H1 (cell line): ENCODE results near the gene UVRAG. TPM values are rescaled to one million over a fixed set of nuclear protein-coding genes. Genes with fewer than 3 reads are reported as not detected.
A peak's percentile ranks its signal among the peaks of the same experiment; 100 is the strongest.

Experiments used
- CTCF ChIA-PET: fragments of 300-600 bp; sonication (Branson Sonifier 250); formaldehyde crosslinking; loops from one replicate; lab custom pipeline; 2021; ENCODE audit not compliant: partially characterized antibody; lab: Charles Lee
- POLR2A ChIA-PET: fragments of 300-600 bp; sonication (Branson Sonifier 250); formaldehyde crosslinking; loops from one replicate; lab custom pipeline; 2021; ENCODE audit warnings: inconsistent platforms; ENCODE audit not compliant: partially characterized antibody; lab: Charles Lee
- DNase-seq, 2 experiments: peaks; one replicate each; pipeline versions ENCODE4 v3.0.0 to v3.0.0-alpha.2; 2010 to 2022; ENCODE audit warnings: low spot score in 2 of 2, low read depth in 1 of 2, mixed read lengths in 1 of 2
- FAIRE-seq: peaks from 2 replicates; lab custom pipeline; 2011; peaks lifted over from hg19 to GRCh38; lab: Jason Lieb, UNC
- H2AFZ ChIP-seq: 2 replicates; pipeline ENCODE4 v1.8.1; 2012; ENCODE audit warnings: low read length, inconsistent platforms
- H2AK5ac ChIP-seq: 2 replicates; pipeline ENCODE4 v1.6.1; 2013; ENCODE audit warnings: low read depth, low read length
- H2BK120ac ChIP-seq: replicated peaks from 2 replicates; pipeline ENCODE3; 2013; ENCODE audit warnings: low read depth, low read length, inconsistent platforms
- H2BK12ac ChIP-seq: 2 replicates; pipeline ENCODE4 v1.6.1; 2013; ENCODE audit warnings: low read depth, low read length
- H2BK15ac ChIP-seq: 2 replicates; pipeline ENCODE4 v1.6.1; 2013; ENCODE audit warnings: low read length
- H2BK20ac ChIP-seq: 2 replicates; pipeline ENCODE4 v1.6.1; 2013; ENCODE audit warnings: low read length
- H2BK5ac ChIP-seq: 2 replicates; pipeline ENCODE4 v1.6.1; 2013; ENCODE audit warnings: low read depth, low read length
- H3K14ac ChIP-seq: 2 replicates; pipeline ENCODE4 v1.6.1; 2013; ENCODE audit warnings: inconsistent platforms; ENCODE audit not compliant: insufficient read length
- H3K18ac ChIP-seq: 2 replicates; pipeline ENCODE4 v1.6.1; 2013; ENCODE audit warnings: low read length; ENCODE audit errors: extremely low read depth
- H3K23ac ChIP-seq: 2 replicates; pipeline ENCODE4 v1.6.1; 2013; ENCODE audit warnings: inconsistent platforms; ENCODE audit not compliant: insufficient read length
- H3K23me2 ChIP-seq: 2 replicates; pipeline ENCODE4 v1.6.1; 2013; ENCODE audit warnings: low read depth, low read length
- H3K27ac ChIP-seq: 2 replicates; pipeline ENCODE4 v1.6.1; 2011; ENCODE audit warnings: low read depth, low read length, inconsistent platforms
- H3K27me3 ChIP-seq, 4 experiments: replicated peaks in 1 of 4; 1 replicate in 1 of 4; 2 replicates in 3 of 4; pipeline versions ENCODE4 v1.6.1 to v1.8.1; 2011 to 2013; ENCODE audit warnings: low read length in 3 of 4, mild to moderate bottlenecking in 3 of 4, inconsistent platforms in 2 of 4, mixed read lengths in 2 of 4, moderate library complexity in 1 of 4; ENCODE audit not compliant: control insufficient read depth in 3 of 4, insufficient read depth in 3 of 4; ENCODE audit errors: extremely low read depth in 1 of 4
- H3K36me3 ChIP-seq, 4 experiments: 2 replicates each; pipeline versions ENCODE4 v1.6.1 to v1.8.1; 2011 to 2013; ENCODE audit warnings: mild to moderate bottlenecking in 4 of 4, low read length in 3 of 4, moderate library complexity in 2 of 4, control low read depth in 1 of 4, inconsistent platforms in 1 of 4; ENCODE audit not compliant: insufficient read depth in 4 of 4, control insufficient read depth in 2 of 4
- H3K4ac ChIP-seq: replicated peaks from 2 replicates; pipeline ENCODE3; 2013; ENCODE audit warnings: low read length, low read depth, mixed read lengths, inconsistent platforms; ENCODE audit not compliant: insufficient read length
- H3K4me1 ChIP-seq, 4 experiments: replicated peaks in 1 of 4; 1 replicate in 1 of 4; 2 replicates in 3 of 4; pipeline versions ENCODE4 v1.6.1 to v1.8.1; 2011 to 2013; ENCODE audit warnings: low read length in 3 of 4, inconsistent platforms in 2 of 4, mixed read lengths in 1 of 4; ENCODE audit not compliant: insufficient read depth in 4 of 4, control insufficient read depth in 3 of 4
- H3K4me2 ChIP-seq, 2 experiments: 2 replicates each; pipeline versions ENCODE4 v1.6.1 to v1.8.1; 2011 to 2013; ENCODE audit warnings: low read depth in 2 of 2, low read length in 2 of 2, control low read depth in 1 of 2, inconsistent platforms in 1 of 2, mild to moderate bottlenecking in 1 of 2; ENCODE audit not compliant: insufficient read depth in 1 of 2
- H3K4me3 ChIP-seq, 4 experiments: fragments of 200-600, 300-600 bp in 1 of 4; sonication (generic), shearing (Covaris generic), sonication (Bioruptor Twin) in 1 of 4; 2 replicates each; pipeline versions ENCODE4 v1.5.1 to v1.8.1; 2011 to 2016; ENCODE audit warnings: low read length in 4 of 4, low read depth in 3 of 4, control low read depth in 2 of 4, inconsistent platforms in 2 of 4, mild to moderate bottlenecking in 2 of 4, mixed read lengths in 1 of 4, moderate library complexity in 1 of 4; ENCODE audit not compliant: insufficient read depth in 2 of 4; ENCODE audit errors: extremely low read depth in 1 of 4
- H3K56ac ChIP-seq: replicated peaks from 2 replicates; pipeline ENCODE3; 2013; ENCODE audit warnings: low read depth, mild to moderate bottlenecking, mixed read lengths, low read length, inconsistent platforms; ENCODE audit not compliant: insufficient read length
- H3K79me1 ChIP-seq: 2 replicates; pipeline ENCODE4 v1.6.1; 2013; ENCODE audit warnings: low read depth, low read length, control low read depth
- H3K79me2 ChIP-seq, 2 experiments: 2 replicates each; pipeline versions ENCODE4 v1.6.1 to v1.8.1; 2012 to 2013; ENCODE audit warnings: low read length in 2 of 2, mild to moderate bottlenecking in 2 of 2, inconsistent platforms in 1 of 2; ENCODE audit not compliant: insufficient read depth in 2 of 2, control insufficient read depth in 1 of 2
- H3K9ac ChIP-seq, 4 experiments: replicated peaks in 1 of 4; 1 replicate in 1 of 4; 2 replicates in 3 of 4; pipeline versions ENCODE4 v1.6.1 to v1.8.1; 2011 to 2013; ENCODE audit warnings: low read depth in 3 of 4, low read length in 3 of 4, control low read depth in 2 of 4, mild to moderate bottlenecking in 2 of 4, moderate library complexity in 2 of 4, inconsistent platforms in 1 of 4; ENCODE audit errors: extremely low read depth in 1 of 4
- H3K9me3 ChIP-seq, 2 experiments: 2 replicates each; pipeline versions ENCODE4 v1.6.1 to v1.8.1; 2012 to 2013; ENCODE audit warnings: mild to moderate bottlenecking in 2 of 2, moderate library complexity in 2 of 2, control low read depth in 1 of 2, inconsistent platforms in 1 of 2, low read depth in 1 of 2, low read length in 1 of 2, mixed read lengths in 1 of 2; ENCODE audit not compliant: insufficient read depth in 2 of 2
- H4K20me1 ChIP-seq, 2 experiments: replicated peaks in 1 of 2; 2 replicates each; pipeline versions ENCODE3 to v1.8.1; 2011 to 2013; ENCODE audit warnings: inconsistent platforms in 2 of 2, low read length in 2 of 2, mild to moderate bottlenecking in 1 of 2; ENCODE audit not compliant: insufficient read depth in 2 of 2, control insufficient read depth in 1 of 2
- H4K5ac ChIP-seq: 2 replicates; pipeline ENCODE4 v1.6.1; 2013; ENCODE audit warnings: low read length, low read depth, mixed read lengths, inconsistent platforms; ENCODE audit not compliant: insufficient read length
- H4K8ac ChIP-seq: 2 replicates; pipeline ENCODE4 v1.8.0; 2013; ENCODE audit warnings: mild to moderate bottlenecking, moderate library complexity, low read length, inconsistent platforms; ENCODE audit not compliant: insufficient read depth; ENCODE audit errors: extremely low read depth
- H4K91ac ChIP-seq: replicated peaks from 2 replicates; pipeline ENCODE3; 2013; ENCODE audit warnings: low read length, mixed read lengths, inconsistent platforms; ENCODE audit not compliant: insufficient read length
- BACH1 ChIP-seq: IDR thresholded peaks from 2 replicates; pipeline ENCODE4 v1.6.1; 2012; ENCODE audit warnings: low read length, improper control_type of control experiment
- SRF ChIP-seq: IDR thresholded peaks from 2 replicates; pipeline ENCODE4 v1.6.1; 2011; ENCODE audit warnings: mild to moderate bottlenecking, low read depth, low read length, moderate library complexity
- WGBS, 2 experiments: shearing (Covaris generic) in 1 of 2; methylation state at CpG; one replicate each; pipeline versions ENCODE4 v1.1.6 to v1.1.7; 2013 to 2015; ENCODE audit warnings: low lambda C conversion rate in 2 of 2, mixed read lengths in 2 of 2, inconsistent platforms in 1 of 2, low coverage in 1 of 2, missing lambda C conversion rate in 1 of 2; ENCODE audit not compliant: insufficient replicate concordance in 2 of 2, insufficient coverage in 1 of 2, insufficient read length in 1 of 2; ENCODE audit errors: extremely low coverage in 1 of 2, missing lambda C conversion rate in 1 of 2; 5-methylcytosine and 5-hydroxymethylcytosine counted together
- polyA plus RNA-seq, 7 experiments: library from polyadenylated mRNA; depleted of rRNA in 3 of 7; stranded (reverse) in 5 of 7; unstranded in 2 of 7; fragments of >200 nt in 5 of 7; fragments of 200-250 nt in 2 of 7; gene quantifications; 1 replicate in 5 of 7; 2 replicates in 1 of 7; 4 replicates in 1 of 7; pipeline versions ENCODE4 v1.2.1 to v1.2.3, GENCODE V29; 2011 to 2013; ENCODE audit warnings: missing spikeins in 2 of 7, mixed read lengths in 2 of 7
- total RNA-seq: library from RNA; stranded (reverse); fragmentation: NEBNext Ultra II Directional; extraction: Animal tissue kit (Norgen Biotek cat#: 25700); gene quantifications from 2 replicates; pipeline ENCODE4 v1.2.1, GENCODE V29; 2021
- TF ChIP-seq, protein P1 (sequence below): IDR thresholded peaks from 2 replicates; pipeline ENCODE4 v1.6.1; 2012; ENCODE audit warnings: inconsistent platforms
- TF ChIP-seq, protein P2 (sequence below): IDR thresholded peaks from 2 replicates; pipeline ENCODE4 v1.6.1; 2012; ENCODE audit warnings: inconsistent platforms

UVRAG gene
- total and polyA plus RNA-seq, 2 of the 8 experiments (the other 6 are each of a cell fraction or from before 2014, with no cell fraction given), result 5.5 to 14.7 TPM

DNA sequence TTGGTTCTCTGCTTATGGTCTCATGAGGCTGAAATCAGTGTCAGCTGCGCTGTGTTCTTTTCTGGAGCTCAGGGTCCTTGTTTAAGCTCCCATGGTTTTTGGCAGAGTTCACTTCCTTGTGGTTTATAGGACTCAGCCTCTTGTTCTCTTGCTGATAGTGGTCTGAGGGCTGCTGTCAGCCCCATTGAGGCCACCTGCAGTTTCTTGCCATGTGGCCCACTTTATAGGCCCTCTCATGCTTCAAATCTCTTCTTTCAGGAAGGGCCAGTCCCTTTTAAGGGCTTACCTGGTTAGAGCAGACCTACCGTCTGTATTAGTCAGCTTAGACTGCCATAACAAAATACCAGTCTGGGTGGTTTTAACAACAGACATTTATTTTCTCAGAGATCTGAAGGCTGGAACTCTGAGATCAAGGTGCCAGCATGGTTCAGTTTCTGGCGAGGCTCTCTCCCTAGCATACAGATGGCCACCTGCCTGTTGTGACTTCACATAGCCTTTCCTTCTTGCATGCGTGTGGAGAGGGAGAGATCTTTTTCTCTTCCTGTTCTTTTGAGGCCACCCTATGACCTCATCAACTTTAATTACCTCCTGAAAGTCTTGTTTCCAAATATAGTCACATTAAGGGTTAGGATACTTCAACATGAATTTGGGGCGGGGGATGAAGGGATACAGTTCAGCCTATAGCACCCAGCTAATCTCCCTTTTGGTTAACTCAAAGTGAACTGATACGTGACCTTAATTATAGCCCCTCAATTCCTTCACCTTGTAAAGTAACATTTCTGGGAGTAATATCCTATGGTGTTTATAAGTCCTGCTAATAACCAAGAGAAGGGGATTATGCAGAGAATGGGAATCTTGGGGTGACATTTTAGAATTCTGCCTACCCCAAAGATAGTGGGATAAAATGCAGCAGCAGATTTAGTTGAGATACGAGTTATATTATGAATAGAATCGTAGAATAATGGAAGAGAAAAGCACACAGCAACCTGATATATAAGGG, 131.8 kb downstream of the UVRAG start:
- Histone ChIP-seq H3K36me3 (no peaks in the 10 kb centered on the region), H3K23ac (no peak overlapping the region), H4K5ac (no peak overlapping the region), H3K79me2 (no peaks in the 10 kb centered on the region), H4K91ac (no peak overlapping the region), H3K14ac (no peak overlapping the region), H3K79me1 (no peaks in the 10 kb centered on the region), H2BK12ac (no peak overlapping the region), H2BK20ac (no peak overlapping the region), H3K4me2 (no peak overlapping the region), H3K56ac (no peak overlapping the region), H3K4ac (no peak overlapping the region), H2AFZ (no peak overlapping the region), H2AK5ac (no peak overlapping the region), H3K18ac (no peak overlapping the region), H2BK15ac (no peak overlapping the region), H3K27ac (no peak overlapping the region), H3K9me3 (no peaks in the 10 kb centered on the region), H4K8ac (no peak overlapping the region), H3K23me2 (no peaks in the 10 kb centered on the region), H3K4me1 (peaks cover 0 to 7% (median 1%) of the 10 kb centered on the region in 4 experiments; a peak in 3 of 7 replicates), H3K4me3 (no peak overlapping the region), H2BK120ac (no peak overlapping the region), H2BK5ac (no peak overlapping the region), H3K9ac (no peak overlapping the region), H3K27me3 (no peaks in the 10 kb centered on the region), H4K20me1 (no peaks in the 10 kb centered on the region)
- FAIRE-seq (no peak), DNase-seq (no peak)
- no peak for TF ChIP-seq BACH1
- TF ChIP-seq, protein P1, sequence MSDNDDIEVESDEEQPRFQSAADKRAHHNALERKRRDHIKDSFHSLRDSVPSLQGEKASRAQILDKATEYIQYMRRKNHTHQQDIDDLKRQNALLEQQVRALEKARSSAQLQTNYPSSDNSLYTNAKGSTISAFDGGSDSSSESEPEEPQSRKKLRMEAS, result peak; percentile 25; the same call in 1 of the 2 replicates
- TF ChIP-seq, protein P2, sequence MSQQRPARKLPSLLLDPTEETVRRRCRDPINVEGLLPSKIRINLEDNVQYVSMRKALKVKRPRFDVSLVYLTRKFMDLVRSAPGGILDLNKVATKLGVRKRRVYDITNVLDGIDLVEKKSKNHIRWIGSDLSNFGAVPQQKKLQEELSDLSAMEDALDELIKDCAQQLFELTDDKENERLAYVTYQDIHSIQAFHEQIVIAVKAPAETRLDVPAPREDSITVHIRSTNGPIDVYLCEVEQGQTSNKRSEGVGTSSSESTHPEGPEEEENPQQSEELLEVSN, result no peak
- 0 out of 2 replicates have a peak, but pooled peaks have one; percentile 13 for TF ChIP-seq SRF
- 85% methylated on average over 8 of the region's 8 CpGs; no CpG with 5 or more reads in 1 of the 2 experiments for WGBS, 2 experiments
- ChIA-PET POLR2A (no interaction called here), CTCF (interaction anchor here (0.8 kb wide), 1 partner anchor 205 kb away, joined by 4 read pairs; no protein-coding TSS in a partner anchor)
